Rectal smooth muscle tissue (tissue), 1 donor: ENCODE data around the gene TRPM6.

Source experiments
- H3K27ac ChIP-seq: one replicate; pipeline ENCODE4 v1.7.0; 2013; ENCODE audit warnings: low read depth, low read length, inconsistent platforms
- H3K27me3 ChIP-seq: one replicate; pipeline ENCODE4 v1.7.0; 2013; ENCODE audit warnings: low read length; ENCODE audit not compliant: control insufficient read depth, insufficient read depth
- H3K36me3 ChIP-seq: one replicate; pipeline ENCODE4 v1.7.0; 2013; ENCODE audit warnings: low read length; ENCODE audit not compliant: control insufficient read depth, insufficient read depth
- H3K4me1 ChIP-seq: one replicate; pipeline ENCODE4 v1.7.0; 2013; ENCODE audit warnings: low read length; ENCODE audit not compliant: control insufficient read depth, insufficient read depth
- H3K4me3 ChIP-seq: one replicate; pipeline ENCODE4 v1.7.0; 2013; ENCODE audit warnings: low read length
- H3K9ac ChIP-seq: one replicate; pipeline ENCODE4 v1.7.0; 2013; ENCODE audit warnings: low read length

The TRPM6 gene

GRCh38 chr9:74795081-74795480 is 92.6 kb downstream of the TRPM6 start:
- no peak overlapping the region for H3K9ac ChIP-seq
- H3K4me1 ChIP-seq = no peaks in the 10 kb centered on the region
- H3K27me3 ChIP-seq = no peaks in the 10 kb centered on the region
- no peak overlapping the region for H3K4me3 ChIP-seq
- no peak overlapping the region for H3K27ac ChIP-seq
- H3K36me3 ChIP-seq = no peaks in the 10 kb centered on the region

- H3K27me3 ChIP-seq = no peaks in the 10 kb centered on the region
- H3K27ac ChIP-seq = no peak overlapping the region
- H3K4me1 ChIP-seq = no peaks in the 10 kb centered on the region
- H3K9ac ChIP-seq = no peak overlapping the region
- H3K4me3 ChIP-seq = no peak overlapping the region
- no peaks in the 10 kb centered on the region for H3K36me3 ChIP-seq
Measured at GRCh38 chr9:74784506-74784905, 103.2 kb downstream of the TRPM6 start.

- Histone ChIP-seq H3K4me3 (no peak overlapping the region), H3K4me1 (no peaks in the 10 kb centered on the region), H3K27ac (no peak overlapping the region), H3K27me3 (peaks cover 3% of the 10 kb centered on the region), H3K9ac (no peak overlapping the region), H3K36me3 (no peaks in the 10 kb centered on the region)
Measured at GRCh38 chr9:74783408-74783807, 104.3 kb downstream of the TRPM6 start.

GRCh38 chr9:74777136-74777879 is 110.4 kb downstream of the TRPM6 start:
- Histone ChIP-seq H3K27me3 (peaks cover 3% of the 10 kb centered on the region), H3K27ac (no peak overlapping the region), H3K36me3 (no peaks in the 10 kb centered on the region), H3K4me3 (no peak overlapping the region), H3K4me1 (no peaks in the 10 kb centered on the region), H3K9ac (no peak overlapping the region)

- no peak overlapping the region for H3K27ac ChIP-seq
- no peak overlapping the region for H3K9ac ChIP-seq
- no peaks in the 10 kb centered on the region for H3K36me3 ChIP-seq
- peaks cover 3% of the 10 kb centered on the region for H3K27me3 ChIP-seq
- H3K4me1 ChIP-seq = no peaks in the 10 kb centered on the region
- no peak overlapping the region for H3K4me3 ChIP-seq
Measured at GRCh38 chr9:74775396-74775795, 112.3 kb downstream of the TRPM6 start.

- no peak overlapping the region for H3K9ac ChIP-seq
- no peak overlapping the region for H3K4me3 ChIP-seq
- no peaks in the 10 kb centered on the region for H3K36me3 ChIP-seq
- no peak overlapping the region for H3K27ac ChIP-seq
- H3K4me1 ChIP-seq = no peaks in the 10 kb centered on the region
- H3K27me3 ChIP-seq = peaks cover 3% of the 10 kb centered on the region
Measured at GRCh38 chr9:74773886-74774479, 113.7 kb downstream of the TRPM6 start.

- no peak overlapping the region for H3K4me3 ChIP-seq
- H3K9ac ChIP-seq = no peak overlapping the region
- H3K36me3 ChIP-seq = no peaks in the 10 kb centered on the region
- no peaks in the 10 kb centered on the region for H3K27me3 ChIP-seq
- H3K4me1 ChIP-seq = no peaks in the 10 kb centered on the region
- H3K27ac ChIP-seq = no peak overlapping the region
Measured at GRCh38 chr9:74772121-74772520, 115.6 kb downstream of the TRPM6 start.

- H3K4me1 ChIP-seq = no peaks in the 10 kb centered on the region
- H3K27me3 ChIP-seq = no peaks in the 10 kb centered on the region
- H3K4me3 ChIP-seq = no peak overlapping the region
- H3K9ac ChIP-seq = no peak overlapping the region
- no peak overlapping the region for H3K27ac ChIP-seq
- H3K36me3 ChIP-seq = no peaks in the 10 kb centered on the region
Measured at GRCh38 chr9:74771672-74772071, 116.0 kb downstream of the TRPM6 start.

- H3K27me3 ChIP-seq = no peaks in the 10 kb centered on the region
- no peak overlapping the region for H3K9ac ChIP-seq
- no peak overlapping the region for H3K27ac ChIP-seq
- H3K36me3 ChIP-seq = no peaks in the 10 kb centered on the region
- H3K4me3 ChIP-seq = no peak overlapping the region
- no peaks in the 10 kb centered on the region for H3K4me1 ChIP-seq
Measured at GRCh38 chr9:74771262-74771585, 116.5 kb downstream of the TRPM6 start.

GRCh38 chr9:74770508-74771261 is 117.0 kb downstream of the TRPM6 start:
- Histone ChIP-seq H3K27me3 (no peaks in the 10 kb centered on the region), H3K27ac (no peak overlapping the region), H3K9ac (no peak overlapping the region), H3K4me3 (no peak overlapping the region), H3K36me3 (no peaks in the 10 kb centered on the region), H3K4me1 (no peaks in the 10 kb centered on the region)

GRCh38 chr9:74765481-74765971 is 122.2 kb downstream of the TRPM6 start:
- Histone ChIP-seq H3K4me3 (no peak overlapping the region), H3K4me1 (no peaks in the 10 kb centered on the region), H3K36me3 (no peaks in the 10 kb centered on the region), H3K27ac (no peak overlapping the region), H3K9ac (no peak overlapping the region), H3K27me3 (no peaks in the 10 kb centered on the region)

- Histone ChIP-seq H3K27ac (no peak overlapping the region), H3K9ac (no peak overlapping the region), H3K4me1 (no peaks in the 10 kb centered on the region), H3K4me3 (no peak overlapping the region), H3K27me3 (no peaks in the 10 kb centered on the region), H3K36me3 (no peaks in the 10 kb centered on the region)
Measured at GRCh38 chr9:74762950-74763349, 124.8 kb downstream of the TRPM6 start.
